MCF 10A (cell line): ENCODE data around the gene AMOTL2. TPM values are rescaled to one million over a fixed set of nuclear protein-coding genes. Genes with fewer than 3 reads are reported as not detected.

Source experiments
- BruUV-seq: library from RNA; stranded (reverse); fragments of 400-500 nt; replicated peaks from 2 replicates; lab custom pipeline; 2021; lab: Mats Ljungman, UMichigan
- CTCF ChIA-PET: fragments of 300-600 bp; sonication (Branson Sonifier 250); formaldehyde crosslinking; extraction: SDS; loops from one replicate; lab custom pipeline; 2021; ENCODE audit warnings: antibody characterized with exemption, inconsistent platforms; lab: Yijun Ruan, JAX
- POLR2A ChIA-PET: fragments of 300-600, 350-650 bp; sonication (Branson Sonifier 250); formaldehyde crosslinking; extraction: SDS; loops from one replicate; lab custom pipeline; 2020; ENCODE audit warnings: antibody characterized with exemption, inconsistent platforms; lab: Yijun Ruan, JAX
- DNase-seq: peaks from one replicate; pipeline ENCODE4 v3.0.0-alpha.2; 2018; ENCODE audit not compliant: unreplicated experiment
- H3K27ac Mint-ChIP-seq: one replicate; pipeline ENCODE4 v1.8.0; 2022; ENCODE audit warnings: mild to moderate bottlenecking, low read depth, mixed read lengths; ENCODE audit not compliant: unreplicated experiment
- H3K27me3 Mint-ChIP-seq: one replicate; pipeline ENCODE4 v1.8.0; 2022; ENCODE audit warnings: mixed read lengths; ENCODE audit not compliant: insufficient read depth, unreplicated experiment
- H3K36me3 Mint-ChIP-seq: one replicate; pipeline ENCODE4 v1.8.0; 2022; ENCODE audit warnings: mild to moderate bottlenecking, moderate library complexity, mixed read lengths; ENCODE audit not compliant: insufficient read depth, unreplicated experiment
- H3K4me1 Mint-ChIP-seq: one replicate; pipeline ENCODE4 v1.8.0; 2022; ENCODE audit warnings: mixed read lengths; ENCODE audit not compliant: insufficient read depth, unreplicated experiment
- H3K4me3 Mint-ChIP-seq: one replicate; pipeline ENCODE4 v1.8.0; 2022; ENCODE audit warnings: mild to moderate bottlenecking, moderate library complexity, mixed read lengths; ENCODE audit not compliant: unreplicated experiment
- H3K9me3 Mint-ChIP-seq: one replicate; pipeline ENCODE4 v1.8.0; 2022; ENCODE audit warnings: mixed read lengths; ENCODE audit not compliant: unreplicated experiment
- CTCF ChIP-seq: fragments of 200-600 bp; IDR thresholded peaks from one replicate; pipeline ENCODE4 v1.8.0; 2022; ENCODE audit warnings: antibody characterized with exemption, mild to moderate bottlenecking; ENCODE audit not compliant: unreplicated experiment
- intact Hi-C: fragments of 100-400 bp; cut with micrococcal nuclease; formaldehyde crosslinking; loops from 2 replicates; pipeline ENCODE4 v1.14.1; 2022
- total RNA-seq: library from RNA; stranded (reverse); gene quantifications from 2 replicates; pipeline ENCODE4 v1.2.3, GENCODE V29; 2022

The AMOTL2 gene
- total RNA-seq, 1 experiment from 2014 or later: 137 TPM

- intact Hi-C loops: no loop called here
- no peak for TF ChIP-seq CTCF
- ChIA-PET CTCF (interaction anchor here (1.3 to 30.1 kb wide), 3 partner anchors 9 to 120 kb away, joined by 3 to 449 read pairs (median 6); partner anchors contain the start of genes ANAPC13 and CEP63), POLR2A (interaction anchor here (0.6 to 6.5 kb wide), 3 partner anchors 8 to 14 kb away, joined by 3 to 114 read pairs (median 3); partner anchors contain the start of gene AMOTL2)
- no peak for DNase-seq
- peaks cover 48% of the 10 kb centered on the region for H3K4me1 Mint-ChIP-seq
- peaks cover 98% of the 10 kb centered on the region for H3K36me3 Mint-ChIP-seq
- no TSS peak for BruUV-seq
- H3K4me3 Mint-ChIP-seq: no peak overlapping the region
- peak overlapping the region; percentile 12 for H3K27ac Mint-ChIP-seq
- H3K27me3 Mint-ChIP-seq: no peaks in the 10 kb centered on the region
- H3K9me3 Mint-ChIP-seq: no peaks in the 10 kb centered on the region
Observed at GRCh38 chr3:134360046-134360445, 14.2 kb downstream of the AMOTL2 start.

- H3K27me3 Mint-ChIP-seq: no peaks in the 10 kb centered on the region
- no peak for TF ChIP-seq CTCF
- peak overlapping the region; percentile 31 for H3K4me3 Mint-ChIP-seq
- H3K36me3 Mint-ChIP-seq: peaks cover 100% of the 10 kb centered on the region
- ChIA-PET POLR2A (interaction anchor here (0.6 to 5.5 kb wide), 5 partner anchors 14 to 118 kb away, joined by 3 to 43 read pairs (median 3); partner anchors contain the start of gene AMOTL2), CTCF (interaction anchor here (0.6 to 30.1 kb wide), 6 partner anchors 10 to 146 kb away, joined by 3 to 449 read pairs (median 4); partner anchors contain the start of genes ANAPC13 and CEP63)
- no TSS peak for BruUV-seq
- no peaks in the 10 kb centered on the region for H3K9me3 Mint-ChIP-seq
- intact Hi-C loops: no loop called here
- peaks cover 42% of the 10 kb centered on the region for H3K4me1 Mint-ChIP-seq
- peak overlapping the region; percentile 50 for H3K27ac Mint-ChIP-seq
- no peak for DNase-seq
Observed at GRCh38 chr3:134359121-134360010, 14.9 kb downstream of the AMOTL2 start.

DNA sequence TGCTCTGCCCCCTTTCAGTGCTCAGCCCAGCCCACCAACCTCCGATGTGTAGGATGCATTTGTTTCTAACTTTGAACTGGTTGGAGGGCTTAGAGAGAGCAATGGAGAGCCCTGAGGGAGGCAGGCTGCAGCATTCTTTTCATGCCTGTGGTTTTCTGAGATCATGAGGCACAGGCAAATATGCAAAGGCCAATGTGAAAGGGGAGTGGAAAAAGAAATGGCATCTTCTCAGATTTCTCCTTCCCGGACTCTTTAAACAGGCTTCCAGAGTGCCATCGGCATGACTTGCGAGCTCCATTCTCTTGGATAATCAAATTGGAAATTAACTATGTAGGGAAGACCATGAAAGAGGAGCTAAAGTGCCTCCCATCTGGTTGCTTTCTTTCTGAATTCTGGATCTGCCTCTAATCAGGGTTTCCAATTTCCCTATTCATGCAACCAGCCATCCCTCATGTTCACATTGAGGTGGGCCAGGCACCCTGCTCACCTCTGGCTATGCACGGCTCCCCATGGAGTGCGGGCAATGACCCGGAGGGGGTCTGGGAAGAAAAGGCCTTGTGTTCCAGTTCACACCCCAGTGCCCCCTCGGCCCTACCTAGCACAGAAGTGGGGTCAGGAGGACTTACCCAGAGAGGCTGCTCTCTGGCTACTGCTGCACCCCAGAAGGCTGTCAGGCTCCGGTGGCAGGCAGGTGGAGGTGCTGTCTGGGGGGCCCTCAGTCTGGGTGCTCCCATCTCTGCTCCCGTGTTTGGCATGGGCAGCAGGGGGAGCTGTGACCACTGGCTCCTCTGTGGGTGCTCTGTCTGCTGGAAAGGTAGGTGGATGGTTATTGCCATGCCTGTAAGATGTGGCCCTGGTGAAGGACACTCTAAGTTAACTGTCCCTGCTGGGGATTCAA is 16.1 kb downstream of the AMOTL2 start:
- Mint-ChIP-seq H3K4me1 (peaks cover 40% of the 10 kb centered on the region), H3K9me3 (no peaks in the 10 kb centered on the region), H3K27me3 (no peaks in the 10 kb centered on the region), H3K27ac (peak overlapping the region; percentile 50), H3K4me3 (peak overlapping the region; percentile 31), H3K36me3 (peaks cover 100% of the 10 kb centered on the region)
- BruUV-seq: no TSS peak
- ChIA-PET CTCF (interaction anchor here (0.6 to 30.1 kb wide), 9 partner anchors 13 to 424 kb away, joined by 3 to 449 read pairs (median 3); partner anchors contain the start of genes ANAPC13 and CEP63), POLR2A (interaction anchor here (0.6 to 9.7 kb wide), 9 partner anchors 15 to 128 kb away, joined by 3 to 95 read pairs (median 5); partner anchors contain the start of genes AMOTL2, ANAPC13 and CEP63)
- TF ChIP-seq CTCF: peak; percentile 20
- DNase-seq: peak; percentile 90
- intact Hi-C loops: no loop called here
